Measurements from ENCODE around the gene PTPRN2.

The PTPRN2 gene

GRCh38 chr7:158602905-158603772, 15.5 kb upstream of the PTPRN2 start:
- DNase-seq: no peak

GRCh38 chr7:158602041-158602440, 14.4 kb upstream of the PTPRN2 start:
- DNase-seq: no peak

- DNase-seq: no peak
Observed at GRCh38 chr7:158601090-158601489, 13.5 kb upstream of the PTPRN2 start.

- DNase-seq: no peak
Observed at GRCh38 chr7:158596745-158597144, 9.1 kb upstream of the PTPRN2 start.

GRCh38 chr7:158596309-158596708, 8.7 kb upstream of the PTPRN2 start:
- DNase-seq: no peak

GRCh38 chr7:158595068-158595467, 7.4 kb upstream of the PTPRN2 start:
- no peak for DNase-seq

GRCh38 chr7:158592541-158592940, 4.9 kb upstream of the PTPRN2 start:
- DNase-seq: no peak

GRCh38 chr7:158591944-158592343, 4.3 kb upstream of the PTPRN2 start:
- no peak for DNase-seq

GRCh38 chr7:158590181-158590530, 2.5 kb upstream of the PTPRN2 start:
- DNase-seq: no peak

- DNase-seq: no peak
Observed at GRCh38 chr7:158589653-158590052, 2.0 kb upstream of the PTPRN2 start.

GRCh38 chr7:158588878-158589442, 1.3 kb upstream of the PTPRN2 start:
- DNase-seq: no peak

- DNase-seq: no peak
Observed at GRCh38 chr7:158588085-158588877, 658 bp upstream of the PTPRN2 start.

GRCh38 chr7:158586499-158587161, 993 bp downstream of the PTPRN2 start:
- no peak for DNase-seq

- DNase-seq: no peak
Observed at GRCh38 chr7:158585721-158586498, 1.7 kb downstream of the PTPRN2 start.

GRCh38 chr7:158584407-158584806, 3.2 kb downstream of the PTPRN2 start:
- no peak for DNase-seq

- DNase-seq: no peak
Observed at GRCh38 chr7:158583810-158584209, 3.8 kb downstream of the PTPRN2 start.

- DNase-seq: no peak
Observed at GRCh38 chr7:158583143-158583542, 4.5 kb downstream of the PTPRN2 start.

- DNase-seq: no peak
Observed at GRCh38 chr7:158582089-158582456, 5.5 kb downstream of the PTPRN2 start.

GRCh38 chr7:158581440-158582088, 6.1 kb downstream of the PTPRN2 start:
- no peak for DNase-seq

GRCh38 chr7:158579662-158580646, 7.7 kb downstream of the PTPRN2 start:
- DNase-seq: no peak
